ENCODE data around the gene MYRIP.
"Not testable (repeated sequence)": the region's sequence is repeated elsewhere in the genome, so short reads cannot be mapped to it uniquely, and the experiment has no call there.

Gene MYRIP

GRCh38 chr3:39766433-39766832 lies 43.0 kb upstream of the MYRIP start:
- H3K36me3 ChIP-seq (ENCODE audit: control insufficient read depth, insufficient read depth, low read length), result no peaks in the 10 kb centered on the region
- H3K27me3 ChIP-seq (replicated peaks; ENCODE audit: control insufficient read depth, insufficient read depth, low read length), result no peaks in the 10 kb centered on the region
- TF ChIP-seq CTCF (IDR thresholded peaks at IDR 0.05; ENCODE audit: insufficient read depth, low read length, poor library complexity, severe bottlenecking), result no peak
- no peak overlapping the region for H3K4me3 ChIP-seq (replicated peaks; ENCODE audit: low read depth, low read length)
- DNase-seq (ENCODE audit: extremely low read depth, insufficient read length), result no peak

GRCh38 chr3:39766909-39767308 lies 42.5 kb upstream of the MYRIP start:
- H3K4me3 ChIP-seq (replicated peaks; ENCODE audit: low read depth, low read length); DNase-seq (ENCODE audit: extremely low read depth, insufficient read length); H3K36me3 ChIP-seq (ENCODE audit: control insufficient read depth, insufficient read depth, low read length); H3K27me3 ChIP-seq (replicated peaks; ENCODE audit: control insufficient read depth, insufficient read depth, low read length): not testable (repeated sequence)

GRCh38 chr3:39778168-39778567 lies 31.2 kb upstream of the MYRIP start:
- DNase-seq (ENCODE audit: extremely low read depth, insufficient read length); H3K4me3 ChIP-seq (replicated peaks; ENCODE audit: low read depth, low read length); H3K36me3 ChIP-seq (ENCODE audit: control insufficient read depth, insufficient read depth, low read length); H3K27me3 ChIP-seq (replicated peaks; ENCODE audit: control insufficient read depth, insufficient read depth, low read length): not testable (repeated sequence)

DNA sequence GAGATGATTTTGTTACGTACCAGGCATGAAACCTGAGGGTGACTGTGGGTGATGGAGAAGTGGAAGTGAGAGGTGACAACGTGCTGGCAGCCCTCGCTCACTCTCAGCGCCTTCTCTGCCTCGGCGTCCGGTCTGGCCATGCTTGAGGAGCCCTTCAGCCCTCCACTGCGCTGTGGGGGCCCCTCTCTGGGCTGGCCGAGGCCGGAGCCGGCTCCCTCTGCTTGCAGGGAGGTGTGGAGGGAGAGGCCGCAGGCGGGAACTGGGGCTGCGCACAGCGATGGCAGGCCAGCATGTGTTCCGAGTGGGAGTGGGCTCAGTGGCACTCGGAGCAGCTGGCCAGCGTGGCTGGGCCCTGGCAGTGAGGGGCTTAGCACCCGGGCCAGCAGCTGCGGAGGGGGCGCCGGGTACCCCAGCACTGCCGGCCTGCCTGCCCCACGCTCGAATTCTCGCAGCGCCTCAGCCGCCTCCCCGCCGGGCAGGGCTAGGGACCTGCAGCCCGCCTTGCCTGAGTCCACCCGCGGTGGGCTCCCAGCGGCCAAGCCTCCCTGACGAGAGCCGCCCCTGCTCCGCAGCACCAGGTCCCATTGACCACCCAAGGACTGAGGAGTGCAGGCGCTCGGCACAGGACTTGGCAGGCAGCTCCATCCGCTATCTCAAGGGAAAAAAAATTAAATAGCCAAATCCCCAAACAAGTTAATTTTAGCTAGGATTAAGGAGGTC lies 29.7 kb upstream of the MYRIP start:
- no peak for DNase-seq (ENCODE audit: extremely low read depth, insufficient read length)
- Histone ChIP-seq H3K27me3 (replicated peaks; ENCODE audit: control insufficient read depth, insufficient read depth, low read length) (no peaks in the 10 kb centered on the region), H3K36me3 (ENCODE audit: control insufficient read depth, insufficient read depth, low read length) (no peaks in the 10 kb centered on the region), H3K4me3 (replicated peaks; ENCODE audit: low read depth, low read length) (no peak overlapping the region)
- TF ChIP-seq CTCF (IDR thresholded peaks at IDR 0.05; ENCODE audit: insufficient read depth, low read length, poor library complexity, severe bottlenecking), result no peak

GRCh38 chr3:39780352-39780751 lies 29.1 kb upstream of the MYRIP start:
- H3K4me3 ChIP-seq (replicated peaks; ENCODE audit: low read depth, low read length), result no peak overlapping the region
- no peak for DNase-seq (ENCODE audit: extremely low read depth, insufficient read length)
- no peaks in the 10 kb centered on the region for H3K27me3 ChIP-seq (replicated peaks; ENCODE audit: control insufficient read depth, insufficient read depth, low read length)
- no peak for TF ChIP-seq CTCF (IDR thresholded peaks at IDR 0.05; ENCODE audit: insufficient read depth, low read length, poor library complexity, severe bottlenecking)
- H3K36me3 ChIP-seq (ENCODE audit: control insufficient read depth, insufficient read depth, low read length), result no peaks in the 10 kb centered on the region

DNA sequence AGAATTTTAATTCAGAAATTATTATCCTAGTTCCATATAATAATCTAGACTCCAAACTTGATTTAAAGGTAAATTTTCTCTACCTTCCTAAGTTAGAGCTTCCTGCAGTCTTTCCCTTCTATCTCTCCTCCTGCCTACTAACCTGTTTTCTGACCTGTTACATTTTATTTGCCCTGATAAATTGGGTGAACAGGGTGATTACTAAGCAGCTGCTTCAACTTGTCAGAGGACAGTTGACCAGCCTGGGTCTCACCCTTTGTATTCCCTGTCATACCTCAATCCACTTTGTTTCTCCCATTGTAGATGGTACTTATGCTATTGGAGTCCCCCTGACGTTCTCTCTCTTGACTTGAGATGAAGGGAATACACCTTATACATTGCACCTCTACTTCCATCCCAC lies 28.4 kb upstream of the MYRIP start:
- Histone ChIP-seq H3K4me3 (replicated peaks; ENCODE audit: low read depth, low read length) (no peak overlapping the region), H3K27me3 (replicated peaks; ENCODE audit: control insufficient read depth, insufficient read depth, low read length) (no peaks in the 10 kb centered on the region), H3K36me3 (ENCODE audit: control insufficient read depth, insufficient read depth, low read length) (no peaks in the 10 kb centered on the region)
- TF ChIP-seq CTCF (IDR thresholded peaks at IDR 0.05; ENCODE audit: insufficient read depth, low read length, poor library complexity, severe bottlenecking), result no peak
- DNase-seq (ENCODE audit: extremely low read depth, insufficient read length), result no peak

DNA sequence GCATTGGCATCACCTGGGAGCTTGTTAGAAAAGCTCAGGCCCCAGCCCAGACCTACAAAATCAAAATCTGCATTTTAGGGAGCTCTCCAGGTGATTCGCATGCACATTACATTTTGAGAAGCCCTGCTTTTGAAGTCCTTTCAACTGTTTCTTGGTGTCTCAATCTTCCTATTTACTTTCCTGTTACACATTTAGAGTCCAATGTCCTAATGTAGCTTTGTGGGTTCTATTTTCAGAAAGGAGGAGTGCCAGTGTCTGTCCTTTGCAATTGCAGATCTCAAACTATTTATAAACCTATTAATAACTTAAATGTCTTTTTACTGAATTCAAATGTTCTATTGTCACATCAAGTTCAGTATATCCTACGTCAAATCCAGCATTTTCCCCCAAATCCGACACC lies 27.8 kb upstream of the MYRIP start:
- Histone ChIP-seq H3K27me3 (replicated peaks; ENCODE audit: control insufficient read depth, insufficient read depth, low read length) (no peaks in the 10 kb centered on the region), H3K36me3 (ENCODE audit: control insufficient read depth, insufficient read depth, low read length) (no peaks in the 10 kb centered on the region), H3K4me3 (replicated peaks; ENCODE audit: low read depth, low read length) (no peak overlapping the region)
- TF ChIP-seq CTCF (IDR thresholded peaks at IDR 0.05; ENCODE audit: insufficient read depth, low read length, poor library complexity, severe bottlenecking), result no peak
- DNase-seq (ENCODE audit: extremely low read depth, insufficient read length), result no peak

Data from GM06990 (cell line).